H1 (cell line): ENCODE results near the gene ZKSCAN1. TPM values are rescaled to one million over a fixed set of nuclear protein-coding genes. Genes with fewer than 3 reads are reported as not detected.

ENCODE experiments used
- BRCA1 ChIP-seq: IDR thresholded peaks from 2 replicates; pipeline ENCODE4 v1.6.1; 2012; ENCODE audit warnings: low read depth, low read length, improper control_type of control experiment
- polyA plus RNA-seq, 7 experiments: library from polyadenylated mRNA; depleted of rRNA in 3 of 7; stranded (reverse) in 5 of 7; unstranded in 2 of 7; fragments of >200 nt in 5 of 7; fragments of 200-250 nt in 2 of 7; gene quantifications; 1 replicate in 5 of 7; 2 replicates in 1 of 7; 4 replicates in 1 of 7; pipeline versions ENCODE4 v1.2.1 to v1.2.3, GENCODE V29; 2011 to 2013; ENCODE audit warnings: missing spikeins in 2 of 7, mixed read lengths in 2 of 7
- total RNA-seq: library from RNA; stranded (reverse); fragmentation: NEBNext Ultra II Directional; extraction: Animal tissue kit (Norgen Biotek cat#: 25700); gene quantifications from 2 replicates; pipeline ENCODE4 v1.2.1, GENCODE V29; 2021

Gene ZKSCAN1
- total and polyA plus RNA-seq, 2 of the 8 experiments (the other 6 are each of a cell fraction or from before 2014, with no cell fraction given) = 8.2 to 40.6 TPM

DNA sequence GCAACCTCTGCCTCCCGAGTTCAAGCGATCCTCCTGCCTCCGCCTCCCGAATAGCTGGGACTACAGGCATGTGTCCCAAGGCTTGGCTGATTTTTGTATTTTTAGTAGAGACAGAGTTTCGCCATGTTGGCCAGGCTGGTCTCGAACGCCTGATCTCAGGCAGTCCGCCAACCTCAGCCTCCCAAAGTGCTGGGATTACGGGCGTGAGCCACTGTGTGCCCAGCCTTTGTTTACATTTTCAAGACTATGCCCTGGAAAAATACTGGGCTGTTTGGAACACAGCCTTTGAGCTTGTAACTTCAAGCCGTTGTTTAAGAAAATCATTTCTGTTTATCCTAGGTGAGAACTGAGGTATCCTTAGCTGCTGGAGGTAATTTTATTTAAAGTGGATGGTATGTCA is 1.9 kb downstream of the ZKSCAN1 start (continued):
- TF ChIP-seq BRCA1 = no peak
